PC-9 (cell line): Measurements from ENCODE around the gene RFT1. TPM values are rescaled to one million over a fixed set of nuclear protein-coding genes. Genes with fewer than 3 reads are reported as not detected.
A peak's percentile ranks its signal among the peaks of the same experiment; 100 is the strongest.

Source experiments
- BruUV-seq: library from RNA; stranded (reverse); fragments of 400-500 nt; replicated peaks from 2 replicates; lab custom pipeline; 2021; lab: Mats Ljungman, UMichigan
- CTCF ChIA-PET: fragments of 300-600 bp; sonication (Branson Sonifier 250); formaldehyde crosslinking; loops from one replicate; lab custom pipeline; 2022; ENCODE audit warnings: antibody characterized with exemption; lab: Charles Lee
- POLR2A ChIA-PET: fragments of 300-600 bp; sonication (Branson Sonifier 250); formaldehyde crosslinking; loops from one replicate; lab custom pipeline; 2022; ENCODE audit warnings: antibody characterized with exemption; ENCODE audit not compliant: unreplicated experiment; lab: Charles Lee
- DNase-seq, 2 experiments: peaks; one replicate each; pipeline versions ENCODE4 v3.0.0 to v3.0.0-alpha.2; 2015 to 2022; ENCODE audit warnings: mixed read lengths in 1 of 2
- H2AFZ ChIP-seq: fragments of 200-600 bp; sonication (generic); 2 replicates; pipeline ENCODE4 v1.8.1; 2017; ENCODE audit warnings: antibody characterized with exemption
- H3F3A ChIP-seq: fragments of 200-600 bp; sonication (generic); 2 replicates; pipeline ENCODE4 v1.8.1; 2017; ENCODE audit warnings: antibody characterized with exemption, mild to moderate bottlenecking, low read depth; ENCODE audit not compliant: insufficient read depth
- H3K27ac ChIP-seq: fragments of 200-600 bp; sonication (generic); 2 replicates; pipeline ENCODE4 v1.6.1; 2016; ENCODE audit warnings: mixed run types
- H3K27me3 ChIP-seq: fragments of 200-600 bp; sonication (generic); 2 replicates; pipeline ENCODE4 v1.6.1; 2016; ENCODE audit warnings: low read depth, mixed run types; ENCODE audit not compliant: insufficient read depth
- H3K36me3 ChIP-seq: fragments of 200-600 bp; sonication (generic); 2 replicates; pipeline ENCODE4 v1.6.1; 2016; ENCODE audit warnings: low read depth, mixed run types
- H3K4me1 ChIP-seq: fragments of 200-600 bp; sonication (generic); replicated peaks from 2 replicates; pipeline ENCODE4 v1.6.1; 2016; ENCODE audit warnings: mixed run types; ENCODE audit not compliant: insufficient read depth
- H3K4me2 ChIP-seq: fragments of 200-600 bp; sonication (generic); 2 replicates; pipeline ENCODE4 v1.6.1; 2017; ENCODE audit warnings: mixed run types
- H3K4me3 ChIP-seq: fragments of 200-600 bp; sonication (generic); 2 replicates; pipeline ENCODE4 v1.6.1; 2016; ENCODE audit warnings: mixed run types
- H3K79me2 ChIP-seq: fragments of 200-600 bp; sonication (generic); 2 replicates; pipeline ENCODE4 v1.6.1; 2017; ENCODE audit warnings: low read depth, mixed run types
- H3K9me2 ChIP-seq: fragments of 200-600 bp; sonication (generic); 2 replicates; pipeline ENCODE4 v1.8.1; 2017; ENCODE audit warnings: mild to moderate bottlenecking; ENCODE audit not compliant: insufficient read depth
- H3K9me3 ChIP-seq: fragments of 200-600 bp; sonication (generic); 2 replicates; pipeline ENCODE4 v1.8.1; 2016; ENCODE audit warnings: low read depth; ENCODE audit not compliant: insufficient read depth
- H4K20me1 ChIP-seq: fragments of 200-600 bp; sonication (generic); 2 replicates; pipeline ENCODE4 v1.8.1; 2017; ENCODE audit not compliant: insufficient read depth
- EZH2 ChIP-seq: fragments of 200-600 bp; sonication (generic); IDR thresholded peaks from 2 replicates; pipeline ENCODE4 v1.8.0; 2017; ENCODE audit warnings: antibody characterized with exemption, low read depth
- intact Hi-C: fragments of 100-400 bp; cut with micrococcal nuclease; formaldehyde crosslinking; loops from one replicate; pipeline ENCODE4 v1.10.0; 2022; ENCODE audit not compliant: unreplicated experiment
- total RNA-seq: library from RNA; stranded (reverse); gene quantifications from 2 replicates; pipeline ENCODE4 v1.2.3, GENCODE V29; 2021
- TF ChIP-seq, protein P1 (sequence below): fragments of 200-600 bp; sonication (generic); conservative IDR thresholded peaks from 2 replicates; pipeline ENCODE4 v1.6.1; 2017; ENCODE audit warnings: mixed run types, antibody characterized with exemption, mild to moderate bottlenecking, moderate library complexity

Gene RFT1
- total RNA-seq, 1 experiment from 2014 or later = 31.0 TPM

DNA sequence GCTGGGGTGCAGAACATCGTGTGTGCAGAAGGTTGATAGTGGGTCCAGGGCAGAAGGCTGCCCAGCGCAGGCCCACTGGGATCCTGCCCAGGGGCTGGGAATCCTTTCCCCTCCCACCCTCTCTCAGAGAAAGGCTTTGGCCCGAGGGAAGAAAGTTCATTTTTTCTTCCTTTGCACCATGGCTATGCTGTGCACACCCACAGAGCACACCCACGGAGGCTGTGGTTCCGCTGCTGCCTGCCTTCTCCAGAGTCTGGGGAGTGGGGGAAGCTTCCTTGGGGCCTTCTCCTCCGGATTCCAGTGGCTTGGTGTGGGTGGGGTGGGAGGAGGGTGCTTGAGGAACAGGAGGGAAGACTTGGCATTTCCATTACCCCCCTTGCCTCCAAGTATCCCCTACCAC, 23.7 kb upstream of the RFT1 start:
- peaks cover 100% of the 10 kb centered on the region for H3K4me1 ChIP-seq
- H2AFZ ChIP-seq = no peak overlapping the region
- intact Hi-C loops = loop anchor here (2.0 kb wide), 1 partner anchor 19 kb away; no protein-coding TSS in a partner anchor
- no peak overlapping the region for H3K27ac ChIP-seq
- no peak for DNase-seq
- H3K9me3 ChIP-seq = no peaks in the 10 kb centered on the region
- no TSS peak for BruUV-seq
- peak overlapping the region; percentile 81 for H3K4me2 ChIP-seq
- H3F3A ChIP-seq = peaks cover 26% of the 10 kb centered on the region
- H3K36me3 ChIP-seq = no peaks in the 10 kb centered on the region
- POLR2A ChIA-PET = interaction anchor here (0.5 kb wide), 1 partner anchor 9 kb away, joined by 4 read pairs; no protein-coding TSS in a partner anchor
- no peaks in the 10 kb centered on the region for H3K27me3 ChIP-seq
- no peaks in the 10 kb centered on the region for H4K20me1 ChIP-seq
- H3K4me3 ChIP-seq = no peak overlapping the region
- TF ChIP-seq, protein P1, sequence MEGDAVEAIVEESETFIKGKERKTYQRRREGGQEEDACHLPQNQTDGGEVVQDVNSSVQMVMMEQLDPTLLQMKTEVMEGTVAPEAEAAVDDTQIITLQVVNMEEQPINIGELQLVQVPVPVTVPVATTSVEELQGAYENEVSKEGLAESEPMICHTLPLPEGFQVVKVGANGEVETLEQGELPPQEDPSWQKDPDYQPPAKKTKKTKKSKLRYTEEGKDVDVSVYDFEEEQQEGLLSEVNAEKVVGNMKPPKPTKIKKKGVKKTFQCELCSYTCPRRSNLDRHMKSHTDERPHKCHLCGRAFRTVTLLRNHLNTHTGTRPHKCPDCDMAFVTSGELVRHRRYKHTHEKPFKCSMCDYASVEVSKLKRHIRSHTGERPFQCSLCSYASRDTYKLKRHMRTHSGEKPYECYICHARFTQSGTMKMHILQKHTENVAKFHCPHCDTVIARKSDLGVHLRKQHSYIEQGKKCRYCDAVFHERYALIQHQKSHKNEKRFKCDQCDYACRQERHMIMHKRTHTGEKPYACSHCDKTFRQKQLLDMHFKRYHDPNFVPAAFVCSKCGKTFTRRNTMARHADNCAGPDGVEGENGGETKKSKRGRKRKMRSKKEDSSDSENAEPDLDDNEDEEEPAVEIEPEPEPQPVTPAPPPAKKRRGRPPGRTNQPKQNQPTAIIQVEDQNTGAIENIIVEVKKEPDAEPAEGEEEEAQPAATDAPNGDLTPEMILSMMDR = no peak
- no peak for TF ChIP-seq EZH2
- no peaks in the 10 kb centered on the region for H3K9me2 ChIP-seq
- CTCF ChIA-PET = interaction anchor here (1.1 kb wide), 1 partner anchor 18 kb away, joined by 13 read pairs; no protein-coding TSS in a partner anchor
- H3K79me2 ChIP-seq = no peaks in the 10 kb centered on the region

DNA sequence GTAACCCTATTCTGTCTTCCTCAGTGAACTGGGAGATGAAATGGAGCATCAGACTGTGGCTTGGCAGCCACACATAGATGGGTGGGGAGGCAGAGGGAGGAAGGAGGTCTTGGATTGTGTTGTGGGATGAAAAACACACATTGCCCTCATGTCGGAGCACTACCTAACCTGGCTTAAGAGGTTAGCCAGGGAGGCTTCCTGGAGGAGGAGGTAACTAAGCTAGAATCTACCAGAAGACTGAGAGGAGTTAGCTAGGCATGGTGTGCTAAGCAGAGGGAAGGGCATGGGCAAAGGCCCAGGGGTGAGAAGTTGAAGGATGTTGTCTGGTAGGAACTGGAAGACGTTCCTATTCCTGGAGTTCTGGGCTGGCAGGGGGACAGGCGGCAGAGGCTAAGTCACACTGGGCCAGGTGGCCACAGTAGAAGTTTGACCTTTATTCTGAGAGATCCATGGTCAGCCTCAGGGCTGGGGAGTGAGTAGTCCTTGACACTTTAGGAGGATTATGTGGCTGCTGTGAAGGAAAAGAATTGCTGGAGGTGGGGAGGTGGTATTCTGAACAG, 23.1 kb upstream of the RFT1 start:
- no peaks in the 10 kb centered on the region for H4K20me1 ChIP-seq
- no peaks in the 10 kb centered on the region for H3K79me2 ChIP-seq
- no peak overlapping the region for H3K4me3 ChIP-seq
- intact Hi-C loops = no loop called here
- H3K27ac ChIP-seq = no peak overlapping the region
- no peak overlapping the region for H2AFZ ChIP-seq
- peaks cover 25% of the 10 kb centered on the region for H3F3A ChIP-seq
- peak overlapping the region; percentile 81; the same call in 1 of the 2 replicates for H3K4me2 ChIP-seq
- ChIA-PET CTCF (interaction anchor here (1.1 kb wide), 1 partner anchor 17 kb away, joined by 13 read pairs; no protein-coding TSS in a partner anchor), POLR2A (no interaction called here)
- TF ChIP-seq, protein P1 = no peak
- TF ChIP-seq EZH2 = no peak
- peaks cover 99% of the 10 kb centered on the region for H3K4me1 ChIP-seq
- no peaks in the 10 kb centered on the region for H3K9me3 ChIP-seq
- BruUV-seq = no TSS peak
- DNase-seq = no peak
- no peaks in the 10 kb centered on the region for H3K36me3 ChIP-seq
- H3K27me3 ChIP-seq = no peaks in the 10 kb centered on the region
- H3K9me2 ChIP-seq = no peaks in the 10 kb centered on the region

- Histone ChIP-seq H3K27ac (no peak overlapping the region), H3K4me1 (peaks cover 99% of the 10 kb centered on the region), H3F3A (peaks cover 25% of the 10 kb centered on the region), H3K4me3 (no peak overlapping the region), H3K36me3 (no peaks in the 10 kb centered on the region), H4K20me1 (no peaks in the 10 kb centered on the region), H3K4me2 (peak overlapping the region; percentile 36; the same call in 1 of the 2 replicates), H3K9me2 (no peaks in the 10 kb centered on the region), H3K27me3 (no peaks in the 10 kb centered on the region), H3K79me2 (no peaks in the 10 kb centered on the region), H3K9me3 (no peaks in the 10 kb centered on the region), H2AFZ (no peak overlapping the region)
- DNase-seq = no peak
- intact Hi-C loops = no loop called here
- BruUV-seq = no TSS peak
- TF ChIP-seq, protein P1 = no peak
- TF ChIP-seq EZH2 = no peak
- CTCF ChIA-PET = no interaction called here
- POLR2A ChIA-PET = no interaction called here
Measured at GRCh38 chr3:53151870-53152660, 21.8 kb upstream of the RFT1 start.
